Measurements from ENCODE around the gene HAGH. TPM values are rescaled to one million over a fixed set of nuclear protein-coding genes. Genes with fewer than 3 reads are reported as not detected.

HAGH gene
- total RNA-seq, 1 experiment from 2014 or later, result 120 TPM

DNA sequence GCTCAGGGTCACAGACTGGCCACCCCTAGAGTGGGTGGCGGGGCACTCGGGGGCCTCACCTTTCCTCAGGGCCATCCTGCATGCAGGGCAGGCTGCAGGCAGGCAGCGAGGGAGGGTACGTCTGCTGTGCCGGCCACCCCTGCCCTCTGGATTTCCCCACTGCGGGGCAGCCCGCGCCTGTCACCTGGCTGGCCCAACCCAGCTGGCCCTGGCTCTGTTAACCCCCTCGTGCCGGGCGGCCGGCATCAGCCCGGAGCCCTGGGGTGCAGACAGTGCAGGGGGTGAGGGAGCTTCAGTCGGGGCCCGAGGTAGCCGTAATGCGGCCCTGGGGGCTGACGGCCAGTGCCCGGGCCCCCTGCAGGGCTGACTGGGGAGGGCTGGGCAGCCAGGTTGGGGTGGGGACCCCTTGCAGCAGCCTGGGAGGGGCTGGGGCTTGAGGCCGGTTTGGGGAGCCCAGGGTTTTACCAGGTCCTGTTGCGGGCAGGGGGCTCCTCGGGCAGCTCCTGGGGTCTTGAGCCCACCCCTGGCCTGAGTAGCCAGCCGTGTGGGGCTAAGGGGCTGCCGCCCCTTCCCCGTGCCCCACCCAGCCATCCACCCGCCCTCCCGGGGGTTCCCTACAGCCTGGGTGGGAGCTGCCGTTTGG, 32.9 kb downstream of the HAGH start, which contains the start of gene IGFALS:
TSS of gene IGFALS (minus strand) at position 128 of the 643 bp plus-strand sequence. CDS start at position 75, 53 bp downstream.
- peaks cover 11% of the 10 kb centered on the region for H3K36me3 ChIP-seq
- peaks cover 8% of the 10 kb centered on the region for H3K9me3 ChIP-seq
- no peak within 1 kb of the TSS for H3K4me3 ChIP-seq
- no peaks in the 10 kb centered on the region for H3K27me3 ChIP-seq
- DNase-seq, result no peak

DNA sequence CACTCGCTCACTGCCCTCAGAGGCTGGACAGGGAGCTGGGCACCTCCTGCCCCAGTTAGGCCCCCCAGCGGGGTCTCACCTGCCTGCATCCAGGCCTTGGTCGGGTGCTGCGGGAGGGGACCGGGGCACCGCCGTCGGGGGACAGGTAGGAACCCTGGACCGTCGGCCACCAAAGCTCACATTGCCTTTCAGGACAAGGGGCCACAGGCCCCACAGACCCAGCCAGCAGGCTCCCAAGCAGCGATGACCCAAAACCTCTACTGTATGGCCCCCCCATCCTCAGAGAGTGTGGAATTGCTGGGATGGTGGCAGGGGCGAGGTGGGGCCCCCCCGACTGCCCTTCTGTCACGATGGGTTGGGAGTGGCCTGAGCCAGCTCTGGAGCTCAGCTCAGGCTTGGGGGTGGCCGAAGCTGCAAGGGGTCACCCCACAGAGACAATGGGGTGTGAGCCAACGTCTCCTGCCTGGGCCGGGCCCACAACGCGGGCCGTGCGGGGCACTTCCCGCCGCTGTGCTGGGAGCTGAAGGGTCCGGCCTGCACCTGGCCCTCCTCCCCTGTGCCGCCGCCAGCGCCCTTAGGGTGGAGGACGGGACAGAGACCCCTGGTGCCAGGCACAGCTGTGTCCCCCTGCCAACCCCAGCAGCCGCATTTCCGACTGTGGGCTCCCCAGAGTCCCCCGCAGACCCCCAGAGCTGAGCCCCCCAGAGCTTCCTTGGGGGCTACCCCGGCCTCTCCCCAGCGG, 33.6 kb downstream of the HAGH start:
- H3K9me3 ChIP-seq, result peaks cover 3% of the 10 kb centered on the region
- H3K4me3 ChIP-seq, result no peak overlapping the region
- H3K36me3 ChIP-seq, result peaks cover 18% of the 10 kb centered on the region
- DNase-seq, result no peak
- no peaks in the 10 kb centered on the region for H3K27me3 ChIP-seq

DNA sequence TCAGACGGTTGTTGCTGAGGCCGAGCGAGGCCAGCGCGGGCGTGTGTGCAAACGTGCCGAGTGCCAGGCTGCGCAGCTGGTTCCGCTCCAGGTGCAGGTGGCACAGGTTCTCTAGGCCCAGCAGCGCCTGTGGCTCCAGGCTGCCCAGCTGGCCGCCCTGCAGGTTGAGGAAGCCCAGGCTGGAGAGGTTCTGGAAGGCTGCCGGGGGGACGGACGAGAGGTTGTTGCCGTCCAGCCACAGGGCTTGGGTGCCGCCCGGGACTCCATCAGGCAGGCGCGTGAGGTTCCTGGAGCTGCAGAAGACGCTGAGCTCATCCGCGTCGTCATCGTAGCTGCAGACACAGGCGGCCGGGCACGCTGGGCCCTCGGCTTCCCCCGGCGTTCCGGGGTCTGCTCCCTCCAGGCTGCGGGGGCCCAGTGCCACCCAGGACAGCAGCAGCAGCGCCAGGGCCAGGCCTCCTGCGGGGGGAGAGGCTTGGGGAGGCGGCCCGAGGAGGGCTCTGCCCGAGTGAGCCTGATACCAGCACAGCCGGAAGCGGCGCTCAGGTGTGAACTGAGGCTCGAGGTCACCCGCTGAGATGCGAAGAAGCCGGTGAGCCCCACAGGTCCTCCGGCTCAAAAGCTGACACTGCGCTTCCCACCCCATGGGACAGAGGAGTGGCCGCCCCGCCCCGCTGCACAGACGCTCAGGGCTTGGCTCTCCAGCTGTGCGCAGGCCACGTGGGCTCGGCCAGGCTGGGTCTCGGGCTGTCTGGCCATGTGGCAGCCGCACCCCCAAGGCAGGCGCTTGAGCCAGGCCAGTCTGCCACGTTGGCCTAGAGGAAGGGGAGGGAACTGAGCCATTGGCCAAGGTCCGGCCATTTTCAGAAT, 34.4 kb downstream of the HAGH start:
- Histone ChIP-seq H3K27me3 (no peaks in the 10 kb centered on the region), H3K4me3 (no peak overlapping the region), H3K36me3 (peaks cover 23% of the 10 kb centered on the region), H3K9me3 (no peaks in the 10 kb centered on the region)
- no peak for DNase-seq

DNA sequence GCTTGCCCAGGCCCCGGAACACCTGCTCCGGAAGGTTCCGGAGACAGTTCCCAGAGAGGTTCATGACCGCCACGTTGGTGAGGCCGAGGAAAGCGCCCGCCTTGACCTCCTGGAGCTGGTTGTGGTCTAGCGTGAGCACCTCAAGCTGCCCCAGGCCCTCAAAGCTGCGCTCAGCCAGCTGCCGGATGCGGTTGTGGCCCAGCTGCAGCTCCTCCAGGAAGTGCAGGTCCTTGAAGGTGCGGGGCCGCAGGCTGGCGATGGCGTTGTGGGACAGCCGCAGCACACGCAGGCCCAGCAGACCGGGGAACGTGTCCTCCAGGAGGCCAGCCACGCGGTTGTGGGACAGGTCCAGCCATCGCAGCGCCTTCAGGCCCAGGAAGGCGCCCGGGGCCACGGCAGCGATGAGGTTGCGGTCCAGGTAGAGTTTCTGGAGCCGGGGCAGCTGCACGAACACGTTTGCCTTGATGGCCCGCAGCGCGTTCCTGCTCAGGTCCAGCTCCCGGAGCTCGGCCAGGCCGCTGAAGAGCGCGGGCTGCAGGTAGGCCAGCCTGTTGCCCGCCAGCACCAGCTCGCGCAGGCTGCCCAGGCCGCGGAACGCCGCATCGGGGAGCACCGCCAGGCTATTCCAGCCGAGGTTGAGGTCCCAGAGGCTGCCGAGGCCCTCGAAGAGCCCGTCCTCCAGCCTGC, 35.2 kb downstream of the HAGH start:
- H3K9me3 ChIP-seq, result no peaks in the 10 kb centered on the region
- peaks cover 30% of the 10 kb centered on the region for H3K36me3 ChIP-seq
- no peak for DNase-seq
- H3K27me3 ChIP-seq, result no peaks in the 10 kb centered on the region
- no peak overlapping the region for H3K4me3 ChIP-seq

DNA sequence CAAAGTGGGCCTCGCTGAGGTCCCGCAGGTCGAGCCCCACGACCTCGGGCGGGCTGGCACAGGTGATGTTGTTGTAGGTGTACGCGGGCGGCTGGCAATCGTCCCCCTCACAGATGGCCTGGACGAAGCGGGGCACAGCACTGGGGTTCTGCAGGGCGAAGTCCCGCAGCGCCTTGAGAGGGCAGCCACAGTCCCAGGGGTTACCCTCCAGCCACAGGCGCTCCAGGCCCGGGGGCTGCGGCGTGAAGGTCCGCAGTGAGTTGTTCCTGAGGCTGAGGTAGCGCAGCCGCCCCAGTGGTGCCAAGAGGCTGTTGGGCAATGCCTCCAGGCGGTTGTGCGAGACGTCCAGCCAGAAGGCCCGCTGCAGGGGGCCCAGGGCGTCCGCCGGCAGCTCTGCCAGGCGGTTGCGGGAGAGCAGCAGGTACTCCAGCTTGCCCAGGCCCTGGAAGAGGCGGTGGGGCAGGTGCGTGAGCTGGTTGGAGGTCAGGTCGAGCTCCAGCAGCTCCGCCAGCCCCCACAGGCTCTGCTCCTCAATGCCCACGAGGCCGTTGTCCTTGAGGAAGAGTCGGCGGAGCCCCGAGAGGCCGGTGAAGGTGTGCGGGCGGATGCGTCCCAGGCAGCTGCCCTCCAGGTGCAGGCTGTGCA, 35.9 kb downstream of the HAGH start:
- Histone ChIP-seq H3K36me3 (peaks cover 37% of the 10 kb centered on the region), H3K9me3 (no peaks in the 10 kb centered on the region), H3K27me3 (no peaks in the 10 kb centered on the region), H3K4me3 (no peak overlapping the region)
- no peak for DNase-seq

DNA sequence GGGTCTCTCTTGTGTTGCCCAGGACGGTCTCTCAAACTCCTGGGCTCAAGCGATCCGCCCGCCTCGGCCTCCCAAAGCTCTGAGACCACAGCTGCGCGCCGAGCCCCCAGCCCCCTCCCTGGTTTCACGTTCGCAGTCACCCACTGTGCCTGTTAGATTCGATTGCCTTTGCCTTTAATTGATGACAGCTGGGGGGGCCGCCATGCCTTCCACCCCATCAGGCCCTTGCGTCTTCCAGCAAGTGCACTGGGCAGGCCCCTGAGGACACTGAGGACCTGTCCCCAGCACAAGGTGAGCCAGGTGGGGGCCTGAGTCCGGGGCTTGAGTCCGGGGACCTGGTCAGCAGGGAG, 36.4 kb downstream of the HAGH start:
- Histone ChIP-seq H3K4me3 (no peak overlapping the region), H3K36me3 (peaks cover 41% of the 10 kb centered on the region), H3K9me3 (no peaks in the 10 kb centered on the region), H3K27me3 (no peaks in the 10 kb centered on the region)
- no peak for DNase-seq

DNA sequence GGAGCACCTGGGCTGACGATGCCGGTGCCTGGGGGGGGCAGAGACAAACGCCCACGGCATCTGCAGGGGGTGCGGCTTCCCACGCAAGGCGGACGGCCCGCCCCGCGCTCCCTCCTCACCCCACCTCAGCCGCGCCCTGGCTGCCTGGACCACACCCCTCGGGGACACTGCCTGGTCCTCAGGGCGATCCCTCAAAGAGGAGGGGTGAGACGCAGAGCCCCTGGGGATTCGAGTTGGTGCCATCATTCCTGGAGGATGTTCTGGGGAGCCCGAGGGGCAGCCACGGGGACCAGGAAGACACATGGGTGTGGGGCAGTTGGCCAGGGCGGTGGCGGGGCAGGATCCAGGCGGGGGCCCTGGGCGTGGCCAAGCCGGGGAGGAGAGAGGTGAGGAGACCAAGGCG, 37.0 kb downstream of the HAGH start:
- Histone ChIP-seq H3K4me3 (no peak overlapping the region), H3K36me3 (peaks cover 43% of the 10 kb centered on the region), H3K27me3 (no peaks in the 10 kb centered on the region), H3K9me3 (no peaks in the 10 kb centered on the region)
- DNase-seq, result no peak

DNA sequence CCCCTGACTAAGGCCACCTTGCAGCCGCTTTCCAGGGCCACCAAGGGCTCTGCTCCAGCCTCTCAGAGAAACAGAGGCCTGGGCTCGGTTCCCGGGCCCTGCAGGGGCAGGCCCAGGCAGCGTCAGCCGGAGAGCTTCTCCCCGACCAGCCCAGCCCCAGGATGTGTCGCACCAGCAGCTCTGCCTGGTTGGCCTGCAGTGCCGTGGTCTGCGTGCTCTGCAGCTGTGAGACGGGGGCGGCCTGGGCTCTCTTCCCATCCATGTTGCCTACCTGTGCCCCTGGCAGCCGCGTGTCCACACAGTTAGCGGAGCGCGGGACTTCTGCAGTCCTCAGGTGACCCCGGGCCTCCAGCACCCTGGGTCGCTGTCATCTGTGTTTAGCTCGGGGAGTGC, 37.9 kb downstream of the HAGH start:
- Histone ChIP-seq H3K27me3 (no peaks in the 10 kb centered on the region), H3K36me3 (peaks cover 50% of the 10 kb centered on the region), H3K9me3 (no peaks in the 10 kb centered on the region), H3K4me3 (no peak overlapping the region)
- DNase-seq, result no peak

DNA sequence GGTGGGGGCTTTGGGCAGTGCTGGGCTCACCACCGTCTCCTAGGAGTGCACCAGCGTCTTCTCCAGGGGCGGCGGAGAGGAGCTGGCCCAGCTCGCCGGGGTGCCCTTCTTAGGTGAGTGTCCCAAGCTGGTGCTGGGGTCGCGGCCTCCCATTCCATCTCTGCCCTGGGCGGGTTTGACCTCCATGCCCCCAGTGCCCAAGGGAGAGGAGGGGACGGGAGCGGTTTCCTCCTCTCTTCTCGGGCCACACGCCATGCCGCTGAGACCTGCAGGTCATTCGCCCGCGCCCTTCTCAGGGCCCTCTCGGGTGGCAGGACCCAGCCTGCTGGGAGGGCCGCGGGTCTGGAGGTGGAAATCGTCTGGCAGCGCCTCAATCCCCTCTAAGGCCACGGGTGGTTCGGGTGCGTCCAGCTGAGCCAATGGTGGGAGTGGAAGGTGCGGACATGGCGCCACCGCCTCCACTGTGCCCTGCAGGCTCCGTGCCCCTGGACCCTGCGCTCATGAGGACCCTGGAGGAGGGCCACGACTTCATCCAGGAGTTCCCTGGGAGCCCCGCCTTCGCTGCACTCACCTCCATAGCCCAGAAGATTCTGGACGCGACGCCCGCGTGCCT, 38.4 kb downstream of the HAGH start:
- no peaks in the 10 kb centered on the region for H3K27me3 ChIP-seq
- H3K4me3 ChIP-seq, result no peak overlapping the region
- no peak for DNase-seq
- H3K36me3 ChIP-seq, result peaks cover 53% of the 10 kb centered on the region
- H3K9me3 ChIP-seq, result no peaks in the 10 kb centered on the region

DNA sequence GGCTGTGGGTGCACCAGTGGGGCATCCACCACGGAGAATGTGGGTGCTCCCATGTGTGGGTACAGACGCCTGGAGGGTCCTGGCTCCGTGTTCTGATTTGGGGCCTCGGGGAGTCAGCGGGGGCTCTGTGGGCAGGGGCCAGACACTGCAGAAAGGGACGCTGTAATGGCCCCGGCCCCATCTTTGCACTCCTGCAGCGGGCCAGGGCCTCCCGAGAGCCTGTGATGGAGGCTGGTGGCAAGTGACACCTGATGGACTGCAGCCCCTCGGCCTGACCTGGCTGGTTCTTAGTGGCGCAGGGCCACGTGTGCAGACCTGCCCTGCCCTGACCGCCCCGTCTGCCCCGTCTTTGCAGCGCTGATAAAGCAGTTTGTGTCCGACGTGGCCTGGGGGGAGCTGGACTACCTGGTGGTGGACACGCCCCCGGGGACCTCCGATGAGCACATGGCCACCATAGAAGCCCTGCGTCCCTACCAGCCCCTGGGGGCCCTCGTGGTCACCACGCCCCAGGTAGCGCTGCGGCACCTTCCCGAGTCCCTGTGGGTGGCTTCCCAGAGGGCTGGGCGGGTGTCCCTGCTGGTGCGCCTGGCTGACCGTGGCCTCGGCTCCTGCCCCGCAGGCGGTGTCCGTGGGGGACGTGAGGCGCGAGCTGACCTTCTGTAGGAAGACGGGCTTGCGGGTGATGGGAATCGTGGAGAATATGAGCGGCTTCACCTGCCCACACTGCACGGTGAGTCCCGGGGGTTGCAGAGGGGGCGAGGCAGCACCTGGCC, 39.1 kb downstream of the HAGH start:
- no peaks in the 10 kb centered on the region for H3K27me3 ChIP-seq
- no peak for DNase-seq
- H3K9me3 ChIP-seq, result no peaks in the 10 kb centered on the region
- no peak overlapping the region for H3K4me3 ChIP-seq
- H3K36me3 ChIP-seq, result peaks cover 54% of the 10 kb centered on the region

DNA sequence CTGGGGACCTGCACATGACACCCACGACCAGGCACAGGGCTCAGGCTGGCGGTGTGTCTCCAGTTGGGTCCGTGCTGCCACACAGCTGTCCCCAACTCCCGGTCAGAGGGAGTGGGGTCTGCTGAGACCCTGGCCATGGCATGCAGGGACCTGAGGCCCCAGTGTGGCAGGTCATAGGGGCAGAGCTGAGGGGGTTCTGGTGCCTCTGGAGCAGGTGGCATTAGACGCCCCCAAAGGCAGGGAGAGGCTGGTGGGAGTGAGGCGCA, 39.6 kb downstream of the HAGH start:
- Histone ChIP-seq H3K36me3 (peaks cover 54% of the 10 kb centered on the region), H3K9me3 (no peaks in the 10 kb centered on the region), H3K4me3 (no peak overlapping the region), H3K27me3 (no peaks in the 10 kb centered on the region)
- no peak for DNase-seq

DNA sequence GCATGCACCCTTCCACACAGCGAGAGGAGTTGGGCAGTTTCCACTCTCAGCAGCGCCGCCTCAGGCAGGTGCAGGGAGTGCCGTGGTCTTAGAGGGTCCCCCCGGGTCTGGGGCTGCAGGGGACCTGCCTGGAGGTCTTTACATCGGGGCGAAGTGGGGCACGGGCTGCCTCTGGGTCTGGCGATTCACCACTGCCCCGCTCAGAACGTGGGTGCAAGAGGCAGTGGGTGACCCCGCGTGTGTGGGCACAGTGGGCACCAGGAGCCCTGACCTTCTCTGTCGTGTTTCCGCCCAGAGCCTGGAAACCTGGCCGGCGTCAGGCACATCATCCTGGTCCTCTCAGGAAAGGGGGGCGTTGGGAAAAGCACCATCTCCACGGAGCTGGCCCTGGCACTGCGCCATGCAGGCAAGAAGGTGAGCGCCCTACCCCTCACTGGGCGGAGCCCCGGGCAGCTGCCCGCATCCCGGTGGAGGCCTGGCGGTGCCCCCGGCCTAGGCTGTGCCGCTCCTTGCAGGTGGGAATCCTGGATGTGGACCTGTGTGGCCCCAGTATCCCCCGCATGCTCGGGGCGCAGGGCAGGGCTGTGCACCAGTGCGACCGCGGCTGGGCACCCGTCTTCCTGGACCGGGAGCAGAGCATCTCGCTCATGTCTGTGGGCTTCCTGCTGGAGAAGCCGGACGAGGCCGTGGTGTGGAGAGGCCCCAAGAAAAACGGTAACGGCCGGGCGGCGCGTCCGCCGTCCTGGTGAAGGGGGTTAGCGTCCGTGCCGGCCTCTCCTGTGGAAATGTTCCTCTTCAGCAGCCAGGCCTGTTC, 40.2 kb downstream of the HAGH start:
- Histone ChIP-seq H3K36me3 (peaks cover 54% of the 10 kb centered on the region), H3K27me3 (no peaks in the 10 kb centered on the region), H3K9me3 (no peaks in the 10 kb centered on the region), H3K4me3 (no peak overlapping the region)
- no peak for DNase-seq

DNA sequence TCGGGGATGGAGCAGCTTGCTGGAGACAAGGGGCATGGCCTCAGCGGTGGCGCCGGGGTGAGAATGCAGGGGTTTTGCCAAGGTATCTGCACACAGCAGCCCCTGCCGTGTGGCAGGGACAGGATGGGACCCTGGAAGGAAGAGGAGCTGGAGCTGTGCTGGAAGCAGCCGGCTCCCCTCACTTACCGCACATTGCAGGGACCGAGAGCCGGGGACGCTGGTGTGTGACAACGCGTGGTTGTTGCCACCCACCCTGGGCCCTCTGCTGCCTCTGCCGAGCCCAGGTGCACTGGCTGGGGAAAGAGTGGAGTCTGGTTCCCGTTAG, 40.8 kb downstream of the HAGH start:
- no peak overlapping the region for H3K4me3 ChIP-seq
- DNase-seq, result no peak
- H3K27me3 ChIP-seq, result no peaks in the 10 kb centered on the region
- H3K36me3 ChIP-seq, result peaks cover 58% of the 10 kb centered on the region
- no peaks in the 10 kb centered on the region for H3K9me3 ChIP-seq

DNA sequence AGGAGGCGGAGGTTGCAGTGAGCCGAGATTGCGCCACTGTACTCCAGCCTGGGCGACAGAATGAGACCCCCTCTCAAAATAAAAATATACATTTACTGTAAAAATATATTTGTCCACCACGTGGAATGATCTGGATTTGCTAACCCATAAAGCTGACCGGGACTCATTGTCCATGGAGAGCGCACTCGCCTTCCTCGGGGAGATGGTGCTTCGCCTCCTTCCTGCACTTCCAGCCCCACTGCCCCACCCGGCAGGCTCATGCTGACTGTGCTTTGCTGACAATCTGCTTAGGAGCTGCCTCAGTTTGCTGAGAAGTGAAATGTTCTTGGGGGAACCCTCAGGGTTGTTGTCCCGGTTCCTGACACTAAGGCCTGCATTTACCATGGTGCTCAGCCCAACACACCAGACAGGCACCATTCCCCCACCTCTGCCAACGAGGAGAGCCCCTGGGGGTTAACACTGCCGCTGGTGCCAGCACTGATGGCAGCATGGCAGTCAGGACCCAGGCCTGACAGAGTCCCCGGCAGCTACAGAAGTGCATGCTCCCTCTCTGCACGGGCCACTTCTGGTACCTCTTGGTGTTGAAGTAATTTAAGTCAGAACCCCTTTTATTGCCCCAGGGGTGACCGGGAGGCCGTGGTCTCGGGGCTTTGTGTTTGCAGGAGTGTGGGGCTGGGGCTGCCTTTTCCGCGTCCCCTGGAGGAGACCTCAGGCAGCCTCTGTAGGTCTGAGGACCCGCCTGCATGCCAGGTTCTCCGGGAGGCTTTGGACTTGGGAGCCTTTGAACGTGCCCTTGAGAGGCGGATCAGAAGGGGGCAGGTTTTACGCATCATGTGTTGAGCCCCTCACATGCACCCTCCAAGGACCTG, 41.4 kb downstream of the HAGH start:
- H3K4me3 ChIP-seq, result no peak overlapping the region
- peaks cover 58% of the 10 kb centered on the region for H3K36me3 ChIP-seq

More for the DNA sequence above, 41.4 kb downstream of the HAGH start:
- H3K27me3 ChIP-seq, result no peaks in the 10 kb centered on the region
- H3K9me3 ChIP-seq, result no peaks in the 10 kb centered on the region
- DNase-seq, result no peak
